ENCODE measurements around the gene ERP44. TPM values are rescaled to one million over a fixed set of nuclear protein-coding genes. Genes with fewer than 3 reads are reported as not detected.

ERP44 gene
- total RNA-seq, 5 donors from 2014 or later (not counting 1 experiment from before 2014, with no cell fraction given) = 11.3 to 15.1 (median 12.5) TPM

DNA sequence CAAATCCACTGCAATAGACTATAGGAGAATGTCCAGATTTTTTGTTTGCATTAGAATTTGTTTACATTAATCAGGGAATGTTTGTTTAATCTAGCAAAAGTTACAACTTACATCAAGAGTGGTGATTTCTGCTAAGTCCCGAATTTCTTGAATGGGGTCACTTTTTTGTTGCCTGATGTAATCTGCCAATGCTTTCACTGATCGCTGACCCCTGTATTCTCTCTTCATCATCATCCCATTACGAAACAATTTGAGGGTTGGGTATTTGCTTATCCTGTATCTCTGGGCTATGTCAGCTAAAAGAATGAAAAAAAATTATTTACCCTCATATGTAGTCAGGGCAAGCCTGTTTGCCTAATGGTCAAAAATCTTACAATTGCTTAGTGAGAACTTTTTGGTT, 76.9 kb downstream of the ERP44 start:
- Mint-ChIP-seq H3K27me3 (no peaks in the 10 kb centered on the region), H3K36me3 (peaks cover 60% of the 10 kb centered on the region), H3K4me1 (peaks cover 0 to 5% (median 0%) of the 10 kb centered on the region in 3 donors), H3K4me3 (no peak overlapping the region), H3K9me3 (no peaks in the 10 kb centered on the region), H3K27ac (no peak overlapping the region)
- DNase-seq = no peak
- no peak for ATAC-seq (replicated peaks in 1 of 4)
- POLR2A ChIA-PET = no interaction called here
- no peaks in the 10 kb centered on the region for H3K4me1 ChIP-seq (ENCODE audit: control insufficient read depth in 1 of 2, extremely low read depth in 1 of 2, insufficient read depth in 2 of 2, low read length in 2 of 2)
- peaks cover 5 to 26% of the 10 kb centered on the region in 2 donors for H3K36me3 ChIP-seq (ENCODE audit: control insufficient read depth in 2 of 2, extremely low read depth in 1 of 2, insufficient read depth in 1 of 2, low read length in 1 of 2)
- no peak overlapping the region for H3K4me3 ChIP-seq (ENCODE audit: control insufficient read depth in 1 of 2, extremely low read depth in 1 of 2, low read length in 1 of 2)
- WGBS (ENCODE audit: insufficient coverage) = no CpG with 5 or more reads among the region's 3 CpGs
- H3K27ac ChIP-seq (ENCODE audit: low read length) = no peak overlapping the region
- CTCF ChIA-PET = no interaction called here
- no peaks in the 10 kb centered on the region for H3K27me3 ChIP-seq (replicated peaks in 1 of 2; ENCODE audit: control insufficient read depth in 2 of 2, extremely low read depth in 1 of 2, insufficient read depth in 2 of 2, low read length in 1 of 2)
- no peaks in the 10 kb centered on the region for H3K9me3 ChIP-seq

DNA sequence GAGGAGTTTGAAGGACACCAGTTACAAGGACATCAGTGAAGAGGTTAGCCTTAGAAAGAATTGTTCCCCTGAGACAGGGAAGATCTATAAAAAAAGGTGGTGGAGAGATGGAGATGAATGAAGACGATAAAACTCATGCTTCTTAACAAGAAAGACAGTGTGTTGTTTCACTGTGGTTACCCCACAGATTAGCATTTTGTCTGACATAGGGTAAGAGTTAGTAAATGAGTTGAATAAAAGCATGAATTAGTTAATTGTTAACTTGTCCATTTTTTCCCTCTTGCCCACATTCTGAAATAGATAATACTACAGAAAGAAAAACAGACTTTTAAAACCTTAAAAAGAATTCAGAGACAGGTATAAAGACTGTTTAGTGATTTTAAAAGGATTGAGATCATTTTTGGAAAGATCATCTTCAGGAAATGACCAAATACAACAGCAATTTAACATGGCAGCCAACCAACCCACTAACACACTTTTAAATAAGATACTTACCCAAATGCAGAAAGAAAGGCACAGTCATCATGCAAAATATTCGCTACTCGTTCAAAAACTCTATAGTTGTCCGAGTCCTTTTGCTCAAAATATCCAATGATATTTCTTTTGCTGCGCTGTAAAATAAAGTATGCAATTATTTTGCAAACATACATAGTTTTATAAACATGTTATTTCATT, 78.5 kb downstream of the ERP44 start:
- ATAC-seq (replicated peaks in 1 of 4) (no peak), DNase-seq (no peak)
- Mint-ChIP-seq H3K27me3 (no peaks in the 10 kb centered on the region), H3K4me1 (peaks cover 0 to 5% (median 0%) of the 10 kb centered on the region in 3 donors), H3K9me3 (no peaks in the 10 kb centered on the region), H3K36me3 (peaks cover 58% of the 10 kb centered on the region), H3K4me3 (no peak overlapping the region), H3K27ac (no peak overlapping the region)
- Histone ChIP-seq H3K4me3 (ENCODE audit: control insufficient read depth in 1 of 2, extremely low read depth in 1 of 2, low read length in 1 of 2) (no peak overlapping the region), H3K9me3 (no peaks in the 10 kb centered on the region), H3K36me3 (ENCODE audit: control insufficient read depth in 2 of 2, extremely low read depth in 1 of 2, insufficient read depth in 1 of 2, low read length in 1 of 2) (peaks cover 5 to 36% of the 10 kb centered on the region in 2 donors), H3K27me3 (replicated peaks in 1 of 2; ENCODE audit: control insufficient read depth in 2 of 2, extremely low read depth in 1 of 2, insufficient read depth in 2 of 2, low read length in 1 of 2) (no peaks in the 10 kb centered on the region), H3K4me1 (ENCODE audit: control insufficient read depth in 1 of 2, extremely low read depth in 1 of 2, insufficient read depth in 2 of 2, low read length in 2 of 2) (no peaks in the 10 kb centered on the region), H3K27ac (ENCODE audit: low read length) (no peak overlapping the region)
- ChIA-PET CTCF (no interaction called here), POLR2A (no interaction called here)
- WGBS (ENCODE audit: insufficient coverage) = 100% methylated on average over 2 of the region's 5 CpGs

DNA sequence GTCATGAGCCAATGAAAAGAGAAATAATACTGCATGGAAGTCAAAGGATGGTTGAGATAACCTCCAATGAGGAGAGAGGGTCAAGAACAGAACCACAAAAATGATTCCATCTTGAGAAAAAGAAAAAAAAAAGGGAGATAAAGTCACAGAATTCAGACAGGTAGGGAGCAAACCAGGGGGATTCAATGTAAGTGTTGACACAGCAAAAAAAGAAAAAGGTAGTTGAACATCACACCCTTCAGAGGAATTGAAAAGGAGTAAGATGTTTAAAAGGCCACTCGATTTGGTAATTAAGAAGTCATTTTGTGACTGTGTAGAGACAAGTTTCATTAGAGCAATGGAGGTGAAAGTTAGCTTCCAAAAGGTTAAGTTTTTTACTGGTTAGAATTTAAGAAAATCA, 79.3 kb downstream of the ERP44 start:
- ChIA-PET POLR2A (no interaction called here), CTCF (no interaction called here)
- no peaks in the 10 kb centered on the region for H3K27me3 Mint-ChIP-seq
- no peaks in the 10 kb centered on the region for H3K9me3 Mint-ChIP-seq
- no peak for ATAC-seq (replicated peaks in 1 of 4)
- no peak for DNase-seq
- H3K4me1 ChIP-seq (ENCODE audit: control insufficient read depth in 1 of 2, extremely low read depth in 1 of 2, insufficient read depth in 2 of 2, low read length in 2 of 2) = no peaks in the 10 kb centered on the region
- WGBS (ENCODE audit: insufficient coverage) = 100% methylated on average over 1 of the region's 1 CpG
- H3K9me3 ChIP-seq = no peaks in the 10 kb centered on the region
- peaks cover 6 to 41% of the 10 kb centered on the region in 2 donors for H3K36me3 ChIP-seq (ENCODE audit: control insufficient read depth in 2 of 2, extremely low read depth in 1 of 2, insufficient read depth in 1 of 2, low read length in 1 of 2)
- H3K36me3 Mint-ChIP-seq = peaks cover 57% of the 10 kb centered on the region
- no peak overlapping the region for H3K4me3 Mint-ChIP-seq
- H3K4me1 Mint-ChIP-seq = peaks cover 0 to 5% (median 0%) of the 10 kb centered on the region in 3 donors
- no peak overlapping the region for H3K27ac ChIP-seq (ENCODE audit: low read length)
- H3K27me3 ChIP-seq (replicated peaks in 1 of 2; ENCODE audit: control insufficient read depth in 2 of 2, extremely low read depth in 1 of 2, insufficient read depth in 2 of 2, low read length in 1 of 2) = no peaks in the 10 kb centered on the region
- no peak overlapping the region for H3K4me3 ChIP-seq (ENCODE audit: control insufficient read depth in 1 of 2, extremely low read depth in 1 of 2, low read length in 1 of 2)
- no peak overlapping the region for H3K27ac Mint-ChIP-seq

DNA sequence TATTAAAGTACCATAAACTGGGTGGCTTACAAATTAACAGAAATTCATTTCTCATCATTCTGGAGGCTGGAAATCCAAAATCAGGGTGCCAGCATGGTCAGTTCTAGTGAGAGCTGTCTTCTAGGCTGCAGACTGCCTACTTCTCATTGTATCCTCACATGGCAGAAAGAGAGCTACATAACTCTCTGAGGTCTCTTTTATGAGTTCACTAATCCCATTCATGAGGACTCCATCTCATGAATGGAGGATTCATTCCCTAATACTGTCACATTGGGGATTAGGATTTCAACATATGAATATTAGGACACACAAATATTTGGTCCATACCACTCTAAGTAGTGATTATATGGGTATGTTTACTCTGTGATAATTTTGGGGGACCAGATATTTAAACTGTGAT, 84.0 kb downstream of the ERP44 start:
- Mint-ChIP-seq H3K27me3 (no peaks in the 10 kb centered on the region), H3K4me3 (no peak overlapping the region), H3K27ac (no peak overlapping the region), H3K9me3 (peaks cover 3 to 7% (median 6%) of the 10 kb centered on the region in 3 donors), H3K36me3 (peaks cover 63% of the 10 kb centered on the region), H3K4me1 (peaks cover 0 to 1% (median 0%) of the 10 kb centered on the region in 3 donors)
- H3K36me3 ChIP-seq (ENCODE audit: control insufficient read depth in 2 of 2, extremely low read depth in 1 of 2, insufficient read depth in 1 of 2, low read length in 1 of 2) = peaks cover 4 to 37% of the 10 kb centered on the region in 2 donors
- ATAC-seq (replicated peaks in 1 of 4) = no peak
- H3K27me3 ChIP-seq (replicated peaks in 1 of 2; ENCODE audit: control insufficient read depth in 2 of 2, extremely low read depth in 1 of 2, insufficient read depth in 2 of 2, low read length in 1 of 2) = no peaks in the 10 kb centered on the region
- no peaks in the 10 kb centered on the region for H3K4me1 ChIP-seq (ENCODE audit: control insufficient read depth in 1 of 2, extremely low read depth in 1 of 2, insufficient read depth in 2 of 2, low read length in 2 of 2)
- H3K9me3 ChIP-seq = no peaks in the 10 kb centered on the region
- POLR2A ChIA-PET = no interaction called here
- H3K4me3 ChIP-seq (ENCODE audit: control insufficient read depth in 1 of 2, extremely low read depth in 1 of 2, low read length in 1 of 2) = no peak overlapping the region
- no peak for DNase-seq
- CTCF ChIA-PET = no interaction called here
- no peak overlapping the region for H3K27ac ChIP-seq (ENCODE audit: low read length)

- ChIA-PET POLR2A (no interaction called here), CTCF (interaction anchor here (0.5 to 0.7 kb wide), 2 partner anchors 18 to 108 kb away, joined by 3 to 9 read pairs; no protein-coding TSS in a partner anchor)
- no CpG with 5 or more reads among the region's 2 CpGs for WGBS (ENCODE audit: insufficient coverage)
- Histone ChIP-seq H3K27me3 (replicated peaks in 1 of 2; ENCODE audit: control insufficient read depth in 2 of 2, extremely low read depth in 1 of 2, insufficient read depth in 2 of 2, low read length in 1 of 2) (no peaks in the 10 kb centered on the region), H3K9me3 (no peaks in the 10 kb centered on the region), H3K4me1 (ENCODE audit: control insufficient read depth in 1 of 2, extremely low read depth in 1 of 2, insufficient read depth in 2 of 2, low read length in 2 of 2) (no peaks in the 10 kb centered on the region), H3K27ac (ENCODE audit: low read length) (no peak overlapping the region), H3K36me3 (ENCODE audit: control insufficient read depth in 2 of 2, extremely low read depth in 1 of 2, insufficient read depth in 1 of 2, low read length in 1 of 2) (peaks cover 4 to 28% of the 10 kb centered on the region in 2 donors), H3K4me3 (ENCODE audit: control insufficient read depth in 1 of 2, extremely low read depth in 1 of 2, low read length in 1 of 2) (no peak overlapping the region)
- Mint-ChIP-seq H3K36me3 (peaks cover 55% of the 10 kb centered on the region), H3K4me1 (peaks cover 0 to 2% (median 0%) of the 10 kb centered on the region in 3 donors), H3K27me3 (no peaks in the 10 kb centered on the region), H3K4me3 (no peak overlapping the region), H3K27ac (no peak overlapping the region), H3K9me3 (peaks cover 3 to 7% (median 6%) of the 10 kb centered on the region in 3 donors)
- no peak for ATAC-seq (replicated peaks in 1 of 4)
- DNase-seq = no peak
Observed at GRCh38 chr9:100013573-100013972, 85.2 kb downstream of the ERP44 start.

GRCh38 chr9:100012279-100012678, 86.5 kb downstream of the ERP44 start:
- POLR2A ChIA-PET = no interaction called here
- Histone ChIP-seq H3K9me3 (no peaks in the 10 kb centered on the region), H3K36me3 (ENCODE audit: control insufficient read depth in 2 of 2, extremely low read depth in 1 of 2, insufficient read depth in 1 of 2, low read length in 1 of 2) (peaks cover 4 to 23% of the 10 kb centered on the region in 2 donors), H3K4me1 (ENCODE audit: control insufficient read depth in 1 of 2, extremely low read depth in 1 of 2, insufficient read depth in 2 of 2, low read length in 2 of 2) (no peaks in the 10 kb centered on the region), H3K27ac (ENCODE audit: low read length) (no peak overlapping the region), H3K27me3 (replicated peaks in 1 of 2; ENCODE audit: control insufficient read depth in 2 of 2, extremely low read depth in 1 of 2, insufficient read depth in 2 of 2, low read length in 1 of 2) (no peaks in the 10 kb centered on the region), H3K4me3 (ENCODE audit: control insufficient read depth in 1 of 2, extremely low read depth in 1 of 2, low read length in 1 of 2) (no peak overlapping the region)
- peaks cover 56% of the 10 kb centered on the region for H3K36me3 Mint-ChIP-seq
- no peak overlapping the region for H3K27ac Mint-ChIP-seq
- DNase-seq (no peak), ATAC-seq (replicated peaks in 1 of 4) (no peak)
- H3K27me3 Mint-ChIP-seq = no peaks in the 10 kb centered on the region
- no peak overlapping the region for H3K4me3 Mint-ChIP-seq
- H3K4me1 Mint-ChIP-seq = peaks cover 0 to 2% (median 0%) of the 10 kb centered on the region in 3 donors
- CTCF ChIA-PET = interaction anchor here (0.5 to 0.7 kb wide), 2 partner anchors 216 to 428 kb away, joined by 3 to 6 read pairs; no protein-coding TSS in a partner anchor
- peaks cover 3 to 7% (median 6%) of the 10 kb centered on the region in 3 donors for H3K9me3 Mint-ChIP-seq

Measured in T-cell (primary cell).